GM21381 (cell line): ENCODE data around the gene SPRY2.

Source experiments
- ATAC-seq: cut with Tn5 transposase; IDR thresholded peaks from one replicate; pipeline ENCODE4 v1.9.1; 2021; ENCODE audit warnings: mild to moderate bottlenecking, moderate library complexity; ENCODE audit not compliant: unreplicated experiment

Gene SPRY2

GRCh38 chr13:80341101-80341755 lies at the start of gene SPRY2:
Gene SPRY2, minus strand, starts transcription at chr13:80341126. Its CDS starts 3,421 bp downstream, at chr13:80337705.
- ATAC-seq: peak; percentile 51

- ATAC-seq: no peak
Observed at GRCh38 chr13:80390338-80390737, 49.4 kb upstream of the SPRY2 start.

GRCh38 chr13:80389073-80390038 lies 48.4 kb upstream of the SPRY2 start:
- no peak for ATAC-seq

- ATAC-seq: no peak
Observed at GRCh38 chr13:80388506-80388905, 47.6 kb upstream of the SPRY2 start.

GRCh38 chr13:80386592-80386991 lies 45.7 kb upstream of the SPRY2 start:
- ATAC-seq: no peak

GRCh38 chr13:80386002-80386401 lies 45.1 kb upstream of the SPRY2 start:
- peak; percentile 64 for ATAC-seq

- ATAC-seq: no peak
Observed at GRCh38 chr13:80382576-80382975, 41.6 kb upstream of the SPRY2 start.

GRCh38 chr13:80379245-80379644 lies 38.3 kb upstream of the SPRY2 start:
- no peak for ATAC-seq

GRCh38 chr13:80376554-80376953 lies 35.6 kb upstream of the SPRY2 start:
- no peak for ATAC-seq

- ATAC-seq: no peak
Observed at GRCh38 chr13:80374901-80375300, 34.0 kb upstream of the SPRY2 start.

- no peak for ATAC-seq
Observed at GRCh38 chr13:80374444-80374843, 33.5 kb upstream of the SPRY2 start.

- no peak for ATAC-seq
Observed at GRCh38 chr13:80371840-80372509, 31.0 kb upstream of the SPRY2 start.

GRCh38 chr13:80367473-80367872 lies 26.5 kb upstream of the SPRY2 start:
- no peak for ATAC-seq

GRCh38 chr13:80363890-80364503 lies 23.1 kb upstream of the SPRY2 start:
- ATAC-seq: no peak

GRCh38 chr13:80362481-80362880 lies 21.6 kb upstream of the SPRY2 start:
- ATAC-seq: no peak

- ATAC-seq: peak; percentile 78
Observed at GRCh38 chr13:80361883-80362327, 21.0 kb upstream of the SPRY2 start.

- ATAC-seq: no peak
Observed at GRCh38 chr13:80361298-80361697, 20.4 kb upstream of the SPRY2 start.

- no peak for ATAC-seq
Observed at GRCh38 chr13:80360453-80360800, 19.5 kb upstream of the SPRY2 start.

- no peak for ATAC-seq
Observed at GRCh38 chr13:80359778-80360452, 19.0 kb upstream of the SPRY2 start.

- no peak for ATAC-seq
Observed at GRCh38 chr13:80359414-80359777, 18.5 kb upstream of the SPRY2 start.
